Gastrocnemius medialis (tissue), 4 donors: ENCODE measurements around the gene COPS2. TPM values are rescaled to one million over a fixed set of nuclear protein-coding genes. Genes with fewer than 3 reads are reported as not detected.
"Not testable (repeated sequence)": the region's sequence is repeated elsewhere in the genome, so short reads cannot be mapped to it uniquely, and the experiment has no call there.

Experiments
- ATAC-seq, 2 donors: fragments of 150-250 bp; one replicate each; pipeline ENCODE4 v1.9.1; 2016
- DNase-seq, 2 donors: peaks; one replicate each; pipeline ENCODE4 v3.0.0-alpha.2; 2019
- H3K27ac ChIP-seq, 4 donors: fragments of 200-600 bp; sonication (generic); 1 replicate in 1 of 4; 2 replicates in 3 of 4; pipeline ENCODE4 v1.5.1; 2016 to 2018; ENCODE audit warnings: mild to moderate bottlenecking in 2 of 4, moderate library complexity in 1 of 4
- H3K27me3 ChIP-seq, 3 donors: fragments of 200-600 bp; sonication (generic) in 2 of 3; 1 replicate in 1 of 3; 2 replicates in 2 of 3; pipeline versions ENCODE4 v1.5.1 to v1.6.0; 2016 to 2019; ENCODE audit warnings: mild to moderate bottlenecking in 1 of 3, moderate library complexity in 1 of 3
- H3K36me3 ChIP-seq, 2 donors: fragments of 200-600 bp; sonication (generic) in 1 of 2; one replicate each; pipeline ENCODE4 v1.5.1; 2017 to 2018
- H3K4me1 ChIP-seq, 2 donors: fragments of 200-600 bp; sonication (generic) in 1 of 2; one replicate each; pipeline ENCODE4 v1.5.1; 2016 to 2017; ENCODE audit warnings: mild to moderate bottlenecking in 2 of 2
- H3K4me3 ChIP-seq, 4 donors: fragments of 200-600 bp; sonication (generic) in 3 of 4; 1 replicate in 1 of 4; 2 replicates in 3 of 4; pipeline ENCODE4 v1.5.1; 2016 to 2019; ENCODE audit warnings: mild to moderate bottlenecking in 2 of 4
- H3K9me3 ChIP-seq, 3 donors: fragments of 200-600 bp; sonication (generic) in 2 of 3; 1 replicate in 1 of 3; 2 replicates in 2 of 3; pipeline ENCODE4 v1.5.1; 2016 to 2019
- POLR2A ChIP-seq, 2 donors: fragments of 450-650 bp; IDR thresholded peaks; one replicate each; pipeline ENCODE4 v1.6.1; 2017; ENCODE audit warnings: antibody characterized with exemption in 2 of 2, mild to moderate bottlenecking in 2 of 2, moderate library complexity in 2 of 2
- in situ Hi-C, 4 donors: fragments of 200-750 bp; cut with MboI; loops; one replicate each; pipeline versions ENCODE4 v1.15.0 to v1.8.0; 2017; ENCODE audit warnings: low sequenced_read_pairs in 4 of 4
- intact Hi-C: fragments of 100-400 bp; cut with DNase I; formaldehyde crosslinking; loops from one replicate; pipeline ENCODE4 v1.15.1; 2023; ENCODE audit warnings: low total_unique reads
- microRNA-seq, 2 donors: library from miRNA; unstranded; fragments of <30 nt; microRNA quantifications; one replicate each; pipeline ENCODE4, GENCODE V29; 2016; ENCODE audit warnings: borderline replicate concordance in 2 of 2
- total RNA-seq, 4 donors: library from RNA; depleted of rRNA; stranded (reverse); fragments of >200 nt; gene quantifications; one replicate each; pipeline versions ENCODE4 v1.1.0 to v1.2.3, GENCODE V29; 2016
- TF ChIP-seq, protein P1 (sequence below), 5 experiments: fragments of 450-650 bp in 3 of 5; fragments of 200-600 bp in 2 of 5; sonication (generic) in 2 of 5; IDR thresholded peaks in 4 of 5; conservative IDR thresholded peaks in 1 of 5; 1 replicate in 4 of 5; 2 replicates in 1 of 5; pipeline ENCODE4 v1.5.1; 2016 to 2019; ENCODE audit warnings: antibody characterized with exemption in 5 of 5, mild to moderate bottlenecking in 3 of 5, moderate library complexity in 3 of 5

Gene COPS2
- total RNA-seq, 4 donors from 2014 or later = 69.5 to 98.2 (median 93.2) TPM

DNA sequence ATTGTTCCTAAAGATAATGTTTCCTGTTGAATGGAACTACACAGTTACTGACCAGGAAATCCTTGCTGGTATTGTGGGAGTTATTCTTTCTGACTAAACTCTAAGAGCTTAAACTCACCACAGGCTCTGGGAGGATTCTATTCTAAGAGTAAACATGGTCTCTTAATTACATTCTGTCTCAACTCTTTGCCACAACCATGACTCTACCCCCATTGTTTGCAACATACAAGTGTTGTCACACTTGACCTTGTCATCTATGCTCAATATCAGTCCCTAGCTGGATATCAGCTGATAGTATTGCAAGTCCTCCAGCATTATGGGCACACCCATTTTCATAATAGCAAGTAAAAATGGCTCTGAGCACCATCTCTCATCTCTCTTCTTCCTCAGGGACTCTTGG is 79.5 kb downstream of the COPS2 start:
- no peak overlapping the region for H3K4me3 ChIP-seq
- no peak for DNase-seq
- H3K9me3 ChIP-seq = no peaks in the 10 kb centered on the region
- TF ChIP-seq, protein P1, sequence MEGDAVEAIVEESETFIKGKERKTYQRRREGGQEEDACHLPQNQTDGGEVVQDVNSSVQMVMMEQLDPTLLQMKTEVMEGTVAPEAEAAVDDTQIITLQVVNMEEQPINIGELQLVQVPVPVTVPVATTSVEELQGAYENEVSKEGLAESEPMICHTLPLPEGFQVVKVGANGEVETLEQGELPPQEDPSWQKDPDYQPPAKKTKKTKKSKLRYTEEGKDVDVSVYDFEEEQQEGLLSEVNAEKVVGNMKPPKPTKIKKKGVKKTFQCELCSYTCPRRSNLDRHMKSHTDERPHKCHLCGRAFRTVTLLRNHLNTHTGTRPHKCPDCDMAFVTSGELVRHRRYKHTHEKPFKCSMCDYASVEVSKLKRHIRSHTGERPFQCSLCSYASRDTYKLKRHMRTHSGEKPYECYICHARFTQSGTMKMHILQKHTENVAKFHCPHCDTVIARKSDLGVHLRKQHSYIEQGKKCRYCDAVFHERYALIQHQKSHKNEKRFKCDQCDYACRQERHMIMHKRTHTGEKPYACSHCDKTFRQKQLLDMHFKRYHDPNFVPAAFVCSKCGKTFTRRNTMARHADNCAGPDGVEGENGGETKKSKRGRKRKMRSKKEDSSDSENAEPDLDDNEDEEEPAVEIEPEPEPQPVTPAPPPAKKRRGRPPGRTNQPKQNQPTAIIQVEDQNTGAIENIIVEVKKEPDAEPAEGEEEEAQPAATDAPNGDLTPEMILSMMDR (IDR thresholded peaks at IDR 0.05 in 4 of 5, conservative IDR thresholded peaks at IDR 0.05 in 1 of 5) = no peak
- no peak for TF ChIP-seq POLR2A (IDR thresholded peaks at IDR 0.05)
- H3K27me3 ChIP-seq = no peaks in the 10 kb centered on the region
- no peaks in the 10 kb centered on the region for H3K36me3 ChIP-seq
- no peak overlapping the region for H3K27ac ChIP-seq
- intact Hi-C loops = no loop called here
- in situ Hi-C loops = no loop called here
- ATAC-seq = no peak
- no peaks in the 10 kb centered on the region for H3K4me1 ChIP-seq

DNA sequence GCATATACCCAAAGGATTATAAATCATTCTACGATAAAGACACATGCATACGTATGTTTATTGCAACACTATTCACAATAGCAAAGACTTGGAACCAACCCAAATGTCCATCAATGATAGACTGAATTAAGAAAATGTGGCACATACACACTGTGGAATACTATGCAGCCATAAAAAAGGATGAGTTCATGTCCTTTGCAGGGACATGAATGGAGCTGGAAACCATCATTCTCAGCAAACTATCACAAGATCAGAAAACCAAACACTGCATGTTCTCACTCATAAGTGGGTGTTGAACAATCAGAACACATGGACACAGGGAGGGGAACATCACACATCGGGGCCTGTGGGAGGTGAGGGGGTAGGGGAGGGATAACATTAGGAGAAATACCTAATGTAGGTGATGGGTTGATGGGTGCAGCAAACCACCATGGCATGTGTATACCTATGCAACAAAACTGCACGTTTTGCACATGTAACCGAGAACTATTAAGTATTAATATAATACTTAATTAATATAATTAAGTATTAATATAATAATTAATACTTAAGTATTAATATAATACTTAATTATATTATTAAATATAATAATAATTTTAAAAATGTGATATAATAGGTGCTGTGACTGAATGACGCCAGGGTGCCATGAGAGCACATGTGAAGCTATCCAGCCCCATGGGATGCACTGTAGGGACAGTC is 80.7 kb downstream of the COPS2 start:
- H3K4me3 ChIP-seq, H3K9me3 ChIP-seq, intact Hi-C loops, H3K4me1 ChIP-seq, H3K27me3 ChIP-seq, ATAC-seq, in situ Hi-C loops, H3K27ac ChIP-seq, H3K36me3 ChIP-seq, DNase-seq: not testable (repeated sequence)

Small RNAs within 50 kb of the gene (microRNA-seq; reads per million reads assigned to microRNA genes)
- 0 reads per million in 2 donors for gene MIR4716

Other genes starting within 250 kb of the COPS2 start
- gene SHC4, start 191.7 kb downstream of the COPS2 start, total RNA-seq = under 1 TPM in 2 of 4 donors, not detected in 2; 0.29 to 0.39 TPM
- gene SECISBP2L, start 109.2 kb downstream of the COPS2 start, total RNA-seq = 10 to 100 TPM; 23.7 to 27.5 (median 24.5) TPM
- 10 to 100 TPM; 19.1 to 29.5 (median 22.9) TPM for gene GALK2, start 14.6 kb upstream of the COPS2 start, total RNA-seq